Measurements from ENCODE around the gene CDK14. TPM values are rescaled to one million over a fixed set of nuclear protein-coding genes. Genes with fewer than 3 reads are reported as not detected.

Gene CDK14
- total RNA-seq, 2 donors from 2014 or later, result 10.8 to 14.6 TPM

- Histone ChIP-seq H3K27me3 (replicated peaks; ENCODE audit: insufficient read depth) (no peaks in the 10 kb centered on the region), H3K9me3 (no peaks in the 10 kb centered on the region), H3K27ac (no peak overlapping the region), H3K4me1 (ENCODE audit: control insufficient read depth in 1 of 2, low read depth in 2 of 2) (no peaks in the 10 kb centered on the region), H3K36me3 (no peaks in the 10 kb centered on the region), H3K4me3 (no peak overlapping the region)
- no peak for ATAC-seq (ENCODE audit: insufficient number of reproducible peaks, low FRiP score, low read depth)
- DNase-seq (ENCODE audit: low spot score), result no peak
- TF ChIP-seq, protein P1, sequence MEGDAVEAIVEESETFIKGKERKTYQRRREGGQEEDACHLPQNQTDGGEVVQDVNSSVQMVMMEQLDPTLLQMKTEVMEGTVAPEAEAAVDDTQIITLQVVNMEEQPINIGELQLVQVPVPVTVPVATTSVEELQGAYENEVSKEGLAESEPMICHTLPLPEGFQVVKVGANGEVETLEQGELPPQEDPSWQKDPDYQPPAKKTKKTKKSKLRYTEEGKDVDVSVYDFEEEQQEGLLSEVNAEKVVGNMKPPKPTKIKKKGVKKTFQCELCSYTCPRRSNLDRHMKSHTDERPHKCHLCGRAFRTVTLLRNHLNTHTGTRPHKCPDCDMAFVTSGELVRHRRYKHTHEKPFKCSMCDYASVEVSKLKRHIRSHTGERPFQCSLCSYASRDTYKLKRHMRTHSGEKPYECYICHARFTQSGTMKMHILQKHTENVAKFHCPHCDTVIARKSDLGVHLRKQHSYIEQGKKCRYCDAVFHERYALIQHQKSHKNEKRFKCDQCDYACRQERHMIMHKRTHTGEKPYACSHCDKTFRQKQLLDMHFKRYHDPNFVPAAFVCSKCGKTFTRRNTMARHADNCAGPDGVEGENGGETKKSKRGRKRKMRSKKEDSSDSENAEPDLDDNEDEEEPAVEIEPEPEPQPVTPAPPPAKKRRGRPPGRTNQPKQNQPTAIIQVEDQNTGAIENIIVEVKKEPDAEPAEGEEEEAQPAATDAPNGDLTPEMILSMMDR (IDR thresholded peaks at IDR 0.05), result no peak
These were observed 260.4 kb downstream of the CDK14 start for GRCh38 chr7:90856351-90857070.

- no peak for ATAC-seq (ENCODE audit: insufficient number of reproducible peaks, low FRiP score, low read depth)
- Histone ChIP-seq H3K4me3 (no peak overlapping the region), H3K36me3 (no peaks in the 10 kb centered on the region), H3K4me1 (ENCODE audit: control insufficient read depth in 1 of 2, low read depth in 2 of 2) (no peaks in the 10 kb centered on the region), H3K27ac (no peak overlapping the region), H3K27me3 (replicated peaks; ENCODE audit: insufficient read depth) (no peaks in the 10 kb centered on the region), H3K9me3 (no peaks in the 10 kb centered on the region)
- DNase-seq (ENCODE audit: low spot score), result no peak
- TF ChIP-seq, protein P1 (IDR thresholded peaks at IDR 0.05), result no peak
These were observed 261.5 kb downstream of the CDK14 start for GRCh38 chr7:90857603-90858002.

GRCh38 chr7:90858546-90858945, 262.4 kb downstream of the CDK14 start:
- no peak for DNase-seq (ENCODE audit: low spot score)

GRCh38 chr7:90859521-90859920, 263.4 kb downstream of the CDK14 start:
- TF ChIP-seq, protein P1 (IDR thresholded peaks at IDR 0.05), result no peak

More at GRCh38 chr7:90858546-90858945, 262.4 kb downstream of the CDK14 start:
- Histone ChIP-seq H3K27ac (no peak overlapping the region), H3K27me3 (replicated peaks; ENCODE audit: insufficient read depth) (no peaks in the 10 kb centered on the region), H3K36me3 (no peaks in the 10 kb centered on the region), H3K4me3 (no peak overlapping the region), H3K4me1 (ENCODE audit: control insufficient read depth in 1 of 2, low read depth in 2 of 2) (no peaks in the 10 kb centered on the region), H3K9me3 (no peaks in the 10 kb centered on the region)
- TF ChIP-seq, protein P1 (IDR thresholded peaks at IDR 0.05), result no peak
- ATAC-seq (ENCODE audit: insufficient number of reproducible peaks, low FRiP score, low read depth), result no peak

DNA sequence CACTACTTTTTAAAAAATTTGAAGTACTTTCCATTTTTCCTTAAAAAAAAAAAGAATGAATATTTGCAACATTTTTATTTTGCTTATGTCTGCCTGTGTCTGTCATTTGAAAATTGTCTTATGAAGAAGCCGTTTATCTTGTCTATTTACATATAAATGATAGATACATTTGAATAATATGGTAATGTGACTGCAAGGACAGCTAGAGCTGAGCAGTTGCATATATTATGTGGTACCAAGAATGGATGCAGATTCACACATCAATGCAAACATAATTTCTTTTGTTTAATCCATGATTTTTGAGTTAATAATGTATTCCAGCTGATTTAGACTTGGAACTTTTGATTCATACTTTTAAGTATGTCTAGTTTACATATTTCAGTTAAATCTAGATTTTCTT, 268.0 kb downstream of the CDK14 start:
- ATAC-seq (ENCODE audit: insufficient number of reproducible peaks, low FRiP score, low read depth), result no peak
- TF ChIP-seq, protein P1 (IDR thresholded peaks at IDR 0.05), result no peak
- H3K4me3 ChIP-seq, result no peak overlapping the region

More at GRCh38 chr7:90859521-90859920, 263.4 kb downstream of the CDK14 start:
- ATAC-seq (ENCODE audit: insufficient number of reproducible peaks, low FRiP score, low read depth) (no peak), DNase-seq (ENCODE audit: low spot score) (no peak)
- no peaks in the 10 kb centered on the region for H3K9me3 ChIP-seq
- no peak overlapping the region for H3K4me3 ChIP-seq
- no peaks in the 10 kb centered on the region for H3K27me3 ChIP-seq (replicated peaks; ENCODE audit: insufficient read depth)
- H3K36me3 ChIP-seq, result no peaks in the 10 kb centered on the region
- no peaks in the 10 kb centered on the region for H3K4me1 ChIP-seq (ENCODE audit: control insufficient read depth in 1 of 2, low read depth in 2 of 2)
- H3K27ac ChIP-seq, result no peak overlapping the region

More for the DNA sequence above, 268.0 kb downstream of the CDK14 start:
- Histone ChIP-seq H3K27ac (no peak overlapping the region), H3K4me1 (ENCODE audit: control insufficient read depth in 1 of 2, low read depth in 2 of 2) (no peaks in the 10 kb centered on the region), H3K27me3 (replicated peaks; ENCODE audit: insufficient read depth) (no peaks in the 10 kb centered on the region), H3K36me3 (no peaks in the 10 kb centered on the region), H3K9me3 (no peaks in the 10 kb centered on the region)
- DNase-seq (ENCODE audit: low spot score), result no peak

All from thoracic aorta (tissue), 2 donors.